H9 (cell line): ENCODE data around the gene CRELD2. TPM values are rescaled to one million over a fixed set of nuclear protein-coding genes. Genes with fewer than 3 reads are reported as not detected.
A peak's percentile ranks its signal among the peaks of the same experiment; 100 is the strongest.

ENCODE experiments used
- DNase-seq: peaks from one replicate; pipeline ENCODE4 v3.0.0-alpha.2; 2017
- H2AFZ ChIP-seq: one replicate; pipeline ENCODE4 v1.6.1; 2013; ENCODE audit warnings: mild to moderate bottlenecking, low read length, control low read depth, moderate library complexity
- H2AK5ac ChIP-seq: 2 replicates; pipeline ENCODE4 v1.6.1; 2013; ENCODE audit warnings: low read length, control low read depth, mixed read lengths; ENCODE audit not compliant: insufficient read length
- H2BK120ac ChIP-seq: one replicate; pipeline ENCODE4 v1.6.1; 2013; ENCODE audit warnings: low read depth, mild to moderate bottlenecking, low read length, control low read depth, inconsistent platforms; ENCODE audit not compliant: poor library complexity, severe bottlenecking
- H2BK12ac ChIP-seq: 2 replicates; pipeline ENCODE4 v1.6.1; 2013; ENCODE audit warnings: low read length, control low read depth, mixed read lengths, low read depth; ENCODE audit not compliant: insufficient read length
- H2BK15ac ChIP-seq: 2 replicates; pipeline ENCODE4 v1.6.1; 2013; ENCODE audit warnings: low read depth, low read length, control low read depth
- H2BK20ac ChIP-seq: one replicate; pipeline ENCODE4 v1.6.1; 2013; ENCODE audit warnings: low read depth, mild to moderate bottlenecking, low read length, control low read depth, inconsistent platforms; ENCODE audit not compliant: poor library complexity, severe bottlenecking
- H2BK5ac ChIP-seq: 2 replicates; pipeline ENCODE4 v1.6.1; 2013; ENCODE audit warnings: low read length, control low read depth, mixed read lengths; ENCODE audit not compliant: insufficient read length
- H3K14ac ChIP-seq: 2 replicates; pipeline ENCODE4 v1.6.1; 2013; ENCODE audit warnings: low read length, control low read depth; ENCODE audit not compliant: insufficient read depth
- H3K18ac ChIP-seq: 2 replicates; pipeline ENCODE4 v1.6.1; 2013; ENCODE audit warnings: low read depth, mild to moderate bottlenecking, mixed read lengths, low read length, control low read depth; ENCODE audit not compliant: insufficient read length
- H3K23ac ChIP-seq: 2 replicates; pipeline ENCODE4 v1.6.1; 2013; ENCODE audit warnings: low read length, control low read depth, mixed read lengths, low read depth; ENCODE audit not compliant: insufficient read length
- H3K23me2 ChIP-seq: 2 replicates; pipeline ENCODE4 v1.6.1; 2013; ENCODE audit warnings: low read depth, mild to moderate bottlenecking, mixed read lengths, low read length, control low read depth; ENCODE audit not compliant: insufficient read length, poor library complexity, severe bottlenecking
- H3K27ac ChIP-seq: 2 replicates; pipeline ENCODE4 v1.5.1; 2013; ENCODE audit warnings: low read length, control low read depth, mixed read lengths, low read depth; ENCODE audit not compliant: insufficient read length
- H3K27me3 ChIP-seq: 2 replicates; pipeline ENCODE4 v1.6.1; 2013; ENCODE audit warnings: low read length, control low read depth, inconsistent platforms; ENCODE audit not compliant: insufficient read depth
- H3K4ac ChIP-seq: 2 replicates; pipeline ENCODE4 v1.6.1; 2013; ENCODE audit warnings: low read depth, mild to moderate bottlenecking, control low read depth, inconsistent platforms, low read length, moderate library complexity
- H3K4me1 ChIP-seq: 2 replicates; pipeline ENCODE4 v1.6.1; 2013; ENCODE audit warnings: low read length, control low read depth, inconsistent platforms; ENCODE audit not compliant: insufficient read depth
- H3K4me2 ChIP-seq: 2 replicates; pipeline ENCODE4 v1.6.1; 2013; ENCODE audit warnings: low read length, control low read depth, mixed read lengths; ENCODE audit not compliant: insufficient read length, insufficient read depth
- H3K56ac ChIP-seq: 2 replicates; pipeline ENCODE4 v1.6.1; 2013; ENCODE audit warnings: low read depth, mild to moderate bottlenecking, mixed read lengths, low read length, control low read depth; ENCODE audit not compliant: insufficient read length
- H3K79me1 ChIP-seq: 2 replicates; pipeline ENCODE4 v1.6.1; 2013; ENCODE audit warnings: low read depth, mild to moderate bottlenecking, moderate library complexity, low read length, control low read depth, inconsistent platforms; ENCODE audit not compliant: insufficient read depth, poor library complexity, severe bottlenecking
- H3K79me2 ChIP-seq: 2 replicates; pipeline ENCODE4 v1.6.1; 2013; ENCODE audit warnings: low read length, control low read depth, inconsistent platforms; ENCODE audit not compliant: insufficient read depth
- H3K9ac ChIP-seq: 2 replicates; pipeline ENCODE4 v1.6.1; 2013; ENCODE audit warnings: low read length, control low read depth, mixed read lengths; ENCODE audit not compliant: insufficient read length; ENCODE audit errors: extremely low read depth
- H3K9me3 ChIP-seq: one replicate; pipeline ENCODE4 v1.6.1; 2013; ENCODE audit warnings: low read depth, low read length, inconsistent platforms; ENCODE audit not compliant: control insufficient read depth
- H3T11ph ChIP-seq: one replicate; pipeline ENCODE4 v1.6.1; 2013; ENCODE audit warnings: mild to moderate bottlenecking, low read length, control low read depth, inconsistent platforms
- H4K20me1 ChIP-seq: one replicate; pipeline ENCODE4 v1.6.1; 2013; ENCODE audit not compliant: control insufficient read depth, insufficient read length, insufficient read depth
- H4K5ac ChIP-seq: 2 replicates; pipeline ENCODE4 v1.6.1; 2013; ENCODE audit warnings: low read depth, mild to moderate bottlenecking, mixed read lengths, low read length, control low read depth; ENCODE audit not compliant: insufficient read length
- H4K8ac ChIP-seq: replicated peaks from 2 replicates; pipeline ENCODE4 v1.6.1; 2013; ENCODE audit warnings: low read length, control low read depth, mixed read lengths, low read depth; ENCODE audit not compliant: insufficient read length
- H4K91ac ChIP-seq: 2 replicates; pipeline ENCODE4 v1.6.1; 2013; ENCODE audit warnings: low read depth, mild to moderate bottlenecking, moderate library complexity, mixed read lengths, low read length, control low read depth; ENCODE audit not compliant: insufficient read length
- H3K27ac Mint-ChIP-seq, 3 experiments: 2 replicates in 2 of 3; 3 replicates in 1 of 3; pipeline ENCODE4 v1.8.0; 2020 to 2021; ENCODE audit warnings: mixed read lengths in 3 of 3, mild to moderate bottlenecking in 1 of 3, moderate library complexity in 1 of 3
- H3K27me3 Mint-ChIP-seq: 2 replicates; pipeline ENCODE4 v1.8.0; 2021; ENCODE audit warnings: low read depth, mild to moderate bottlenecking, moderate library complexity, mixed read lengths
- H3K36me3 Mint-ChIP-seq, 3 experiments: 2 replicates in 2 of 3; 3 replicates in 1 of 3; pipeline ENCODE4 v1.8.0; 2020 to 2021; ENCODE audit warnings: low read depth in 3 of 3, mixed read lengths in 3 of 3; ENCODE audit not compliant: insufficient read depth in 1 of 3
- H3K4me1 Mint-ChIP-seq, 2 experiments: 2 replicates each; pipeline ENCODE4 v1.8.0; 2020; ENCODE audit warnings: mixed read lengths in 2 of 2
- H3K4me3 Mint-ChIP-seq, 2 experiments: 2 replicates in 1 of 2; 3 replicates in 1 of 2; pipeline ENCODE4 v1.8.0; 2020 to 2021; ENCODE audit warnings: mild to moderate bottlenecking in 2 of 2, mixed read lengths in 2 of 2, moderate library complexity in 1 of 2
- H3K9me3 Mint-ChIP-seq, 2 experiments: 2 replicates in 1 of 2; 3 replicates in 1 of 2; pipeline ENCODE4 v1.8.0; 2020; ENCODE audit warnings: mild to moderate bottlenecking in 2 of 2, mixed read lengths in 2 of 2, moderate library complexity in 1 of 2
- WGBS: extraction: QIAGEN DNeasy Blood & Tissue Kit; methylation state at CpG from one replicate; pipeline ENCODE4 v1.1.7; 2013; ENCODE audit warnings: missing lambda C conversion rate, low lambda C conversion rate, mixed read lengths; ENCODE audit not compliant: insufficient read length; ENCODE audit errors: extremely low coverage; 5-methylcytosine and 5-hydroxymethylcytosine counted together
- total RNA-seq: library from RNA; stranded (reverse); gene quantifications from 2 replicates; pipeline ENCODE4 v1.2.1, GENCODE V29; 2021
- TF ChIP-seq, protein P1 (sequence below): fragments of 200-600 bp; sonication (generic); conservative IDR thresholded peaks from 3 replicates; pipeline ENCODE4 v1.8.0; 2021; ENCODE audit warnings: antibody characterized with exemption, mild to moderate bottlenecking

The CRELD2 gene
- total RNA-seq, 1 experiment from 2014 or later = 34.7 TPM

DNA sequence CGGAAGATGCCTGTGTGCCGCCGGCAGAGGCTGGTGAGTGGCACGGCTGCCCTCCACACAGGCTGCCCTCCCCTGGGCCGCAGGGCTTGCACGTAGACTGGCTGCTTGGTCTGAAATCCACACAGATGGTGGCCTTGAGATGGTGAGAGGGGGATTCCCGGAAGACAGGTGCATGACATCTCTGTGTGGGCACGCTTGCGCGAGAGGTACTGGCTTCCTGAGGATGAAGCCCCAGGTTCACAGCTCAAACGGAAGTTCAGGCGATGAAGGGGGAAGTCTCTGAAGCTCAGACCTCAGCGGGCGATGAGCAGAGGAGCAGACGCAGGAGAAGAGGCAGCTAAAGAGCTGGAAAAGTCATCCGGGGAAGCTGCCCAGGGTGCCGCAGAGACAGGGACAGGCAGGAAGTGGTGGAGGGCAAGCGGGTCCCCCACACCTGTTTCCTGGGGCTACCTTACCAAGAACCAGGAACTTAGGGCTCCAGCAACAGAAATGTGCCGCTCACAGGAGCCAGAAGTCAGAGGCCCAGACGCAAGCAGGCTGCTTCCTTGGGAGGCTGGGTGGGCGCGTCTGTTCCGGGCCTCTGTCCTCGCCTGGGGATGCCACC is 7.2 kb downstream of the CRELD2 start:
- no peak overlapping the region for H3K4me3 Mint-ChIP-seq
- peaks cover 0 to 19% (median 4%) of the 10 kb centered on the region in 3 experiments; a peak in 6 of 7 replicates for H3K36me3 Mint-ChIP-seq
- Histone ChIP-seq H3K27me3 (no peaks in the 10 kb centered on the region), H2BK5ac (no peak overlapping the region), H3K9ac (no peak overlapping the region), H2BK20ac (no peak overlapping the region), H3K18ac (no peak overlapping the region), H3K4ac (no peak overlapping the region), H4K8ac (no peak overlapping the region), H3K56ac (no peak overlapping the region), H3K79me1 (no peaks in the 10 kb centered on the region), H2BK120ac (no peak overlapping the region), H2AFZ (no peak overlapping the region), H3K9me3 (no peaks in the 10 kb centered on the region), H2AK5ac (no peak overlapping the region), H3T11ph (no peak overlapping the region), H4K20me1 (no peaks in the 10 kb centered on the region), H3K14ac (no peak overlapping the region; the same call in 1 of the 2 replicates), H4K5ac (no peak overlapping the region), H3K4me2 (no peak overlapping the region), H3K27ac (no peak overlapping the region), H3K23ac (no peak overlapping the region), H2BK15ac (no peak overlapping the region), H2BK12ac (no peak overlapping the region), H3K79me2 (no peaks in the 10 kb centered on the region), H4K91ac (no peak overlapping the region), H3K23me2 (no peaks in the 10 kb centered on the region), H3K4me1 (no peaks in the 10 kb centered on the region)
- no CpG with 5 or more reads among the region's 24 CpGs for WGBS
- TF ChIP-seq, protein P1, sequence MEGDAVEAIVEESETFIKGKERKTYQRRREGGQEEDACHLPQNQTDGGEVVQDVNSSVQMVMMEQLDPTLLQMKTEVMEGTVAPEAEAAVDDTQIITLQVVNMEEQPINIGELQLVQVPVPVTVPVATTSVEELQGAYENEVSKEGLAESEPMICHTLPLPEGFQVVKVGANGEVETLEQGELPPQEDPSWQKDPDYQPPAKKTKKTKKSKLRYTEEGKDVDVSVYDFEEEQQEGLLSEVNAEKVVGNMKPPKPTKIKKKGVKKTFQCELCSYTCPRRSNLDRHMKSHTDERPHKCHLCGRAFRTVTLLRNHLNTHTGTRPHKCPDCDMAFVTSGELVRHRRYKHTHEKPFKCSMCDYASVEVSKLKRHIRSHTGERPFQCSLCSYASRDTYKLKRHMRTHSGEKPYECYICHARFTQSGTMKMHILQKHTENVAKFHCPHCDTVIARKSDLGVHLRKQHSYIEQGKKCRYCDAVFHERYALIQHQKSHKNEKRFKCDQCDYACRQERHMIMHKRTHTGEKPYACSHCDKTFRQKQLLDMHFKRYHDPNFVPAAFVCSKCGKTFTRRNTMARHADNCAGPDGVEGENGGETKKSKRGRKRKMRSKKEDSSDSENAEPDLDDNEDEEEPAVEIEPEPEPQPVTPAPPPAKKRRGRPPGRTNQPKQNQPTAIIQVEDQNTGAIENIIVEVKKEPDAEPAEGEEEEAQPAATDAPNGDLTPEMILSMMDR = no peak
- H3K4me1 Mint-ChIP-seq = peaks cover 0 to 8% of the 10 kb centered on the region in 2 experiments; a peak in 3 of 4 replicates
- H3K27ac Mint-ChIP-seq = peak overlapping the region in 2 of 3 experiments; percentile 9 to 15; a peak in 2 of 7 replicates
- no peak for DNase-seq
- peaks cover 13% of the 10 kb centered on the region for H3K27me3 Mint-ChIP-seq
- H3K9me3 Mint-ChIP-seq = no peaks in the 10 kb centered on the region
